ENCODE data around the gene WDR73. TPM values are rescaled to one million over a fixed set of nuclear protein-coding genes. Genes with fewer than 3 reads are reported as not detected.

The WDR73 gene
- total and polyA plus RNA-seq, 12 donors = 8.3 to 45.6 (median 32.8) TPM

DNA sequence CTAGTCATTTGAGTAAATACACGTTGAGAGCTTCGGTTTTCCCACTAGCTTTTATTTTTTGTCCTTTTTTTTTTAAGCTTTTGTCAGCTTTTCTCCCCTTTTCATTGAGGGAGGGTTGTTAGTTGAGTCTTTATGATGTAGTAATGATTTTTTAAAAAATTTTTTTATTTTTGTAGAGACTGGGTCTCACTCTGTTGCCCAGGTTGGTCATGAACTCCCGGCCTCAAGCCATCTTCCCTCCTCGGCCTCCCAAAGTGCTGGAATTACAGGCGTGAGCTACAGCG, 52.6 kb downstream of the WDR73 start:
- H3K36me3 ChIP-seq (replicated peaks in 1 of 2) = peaks cover 0 to 14% of the 10 kb centered on the region in 2 donors
- no peaks in the 10 kb centered on the region for H3K9me3 ChIP-seq (replicated peaks in 1 of 3)
- 18 to 22% (median 20%) methylated on average over 6 of the region's 6 CpGs for WGBS, 4 donors
- H3K27ac ChIP-seq = peak overlapping the region in 3 of 5 donors; percentile 58 to 81 (median 60)
- TF ChIP-seq POLR2A (IDR thresholded peaks at IDR 0.05) = no peak
- TF ChIP-seq, protein P1, sequence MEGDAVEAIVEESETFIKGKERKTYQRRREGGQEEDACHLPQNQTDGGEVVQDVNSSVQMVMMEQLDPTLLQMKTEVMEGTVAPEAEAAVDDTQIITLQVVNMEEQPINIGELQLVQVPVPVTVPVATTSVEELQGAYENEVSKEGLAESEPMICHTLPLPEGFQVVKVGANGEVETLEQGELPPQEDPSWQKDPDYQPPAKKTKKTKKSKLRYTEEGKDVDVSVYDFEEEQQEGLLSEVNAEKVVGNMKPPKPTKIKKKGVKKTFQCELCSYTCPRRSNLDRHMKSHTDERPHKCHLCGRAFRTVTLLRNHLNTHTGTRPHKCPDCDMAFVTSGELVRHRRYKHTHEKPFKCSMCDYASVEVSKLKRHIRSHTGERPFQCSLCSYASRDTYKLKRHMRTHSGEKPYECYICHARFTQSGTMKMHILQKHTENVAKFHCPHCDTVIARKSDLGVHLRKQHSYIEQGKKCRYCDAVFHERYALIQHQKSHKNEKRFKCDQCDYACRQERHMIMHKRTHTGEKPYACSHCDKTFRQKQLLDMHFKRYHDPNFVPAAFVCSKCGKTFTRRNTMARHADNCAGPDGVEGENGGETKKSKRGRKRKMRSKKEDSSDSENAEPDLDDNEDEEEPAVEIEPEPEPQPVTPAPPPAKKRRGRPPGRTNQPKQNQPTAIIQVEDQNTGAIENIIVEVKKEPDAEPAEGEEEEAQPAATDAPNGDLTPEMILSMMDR (IDR thresholded peaks at IDR 0.05) = no peak
- intact Hi-C loops (cut with DNase I) = no loop called here
- DNase-seq = peak in 1 of 7 donors; percentile 47
- no peaks in the 10 kb centered on the region for H3K27me3 ChIP-seq
- H3K4me1 ChIP-seq (replicated peaks in 1 of 2) = peaks cover 3 to 37% of the 10 kb centered on the region in 2 donors
- peak overlapping the region; percentile 81 to 87 (median 86) for H3K4me3 ChIP-seq

- no peaks in the 10 kb centered on the region for H3K9me3 ChIP-seq (replicated peaks in 1 of 3)
- peaks cover 3 to 37% of the 10 kb centered on the region in 2 donors for H3K4me1 ChIP-seq (replicated peaks in 1 of 2)
- peaks cover 0 to 8% of the 10 kb centered on the region in 2 donors for H3K36me3 ChIP-seq (replicated peaks in 1 of 2)
- peak within 1 kb of the TSS in 4 of 5 donors; percentile 7 to 81 (median 59) for H3K27ac ChIP-seq
- TF ChIP-seq, protein P1 (IDR thresholded peaks at IDR 0.05) = no peak
- peak in 1 of 2 donors; percentile 50 for TF ChIP-seq POLR2A (IDR thresholded peaks at IDR 0.05)
- peak within 1 kb of the TSS; percentile 81 to 87 (median 86) for H3K4me3 ChIP-seq
- intact Hi-C loops (cut with DNase I) = no loop called here
- DNase-seq = peak; percentile 94 to 98 (median 96)
- no peaks in the 10 kb centered on the region for H3K27me3 ChIP-seq
- 0 to 2% (median 1%) methylated on average over 18 to 68 of the region's 68 CpGs for WGBS, 4 donors
Observed at GRCh38 chr15:84600687-84601554, 53.2 kb downstream of the WDR73 start, which contains the start of gene ZSCAN2. Gene ZSCAN2, plus strand, starts transcription at chr15:84601009. Its CDS starts 2,919 bp downstream, at chr15:84603928.

DNA sequence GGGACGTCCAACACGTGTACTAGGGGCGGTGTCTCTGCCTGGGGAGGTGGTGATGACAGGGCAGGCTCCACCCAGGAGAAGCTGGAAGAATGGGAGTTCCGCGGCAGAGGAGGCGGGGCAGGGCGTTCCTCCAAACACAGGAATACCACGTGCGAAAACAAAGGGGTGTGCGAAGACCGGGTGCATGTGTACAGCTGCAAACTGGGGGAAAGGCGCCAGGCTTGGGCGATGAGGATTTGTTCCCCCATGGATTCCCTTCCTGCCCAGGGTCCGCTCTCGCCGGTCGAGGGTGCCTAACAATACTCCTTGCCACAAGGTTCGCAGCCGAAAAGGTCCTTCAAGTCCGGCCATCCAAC, 53.8 kb downstream of the WDR73 start:
- 0 to 1% (median 0%) methylated on average over 19 to 20 of the region's 20 CpGs for WGBS, 4 donors
- intact Hi-C loops (cut with DNase I) = no loop called here
- no peaks in the 10 kb centered on the region for H3K9me3 ChIP-seq (replicated peaks in 1 of 3)
- peak overlapping the region; percentile 81 to 87 (median 86) for H3K4me3 ChIP-seq
- H3K4me1 ChIP-seq (replicated peaks in 1 of 2) = peaks cover 3 to 37% of the 10 kb centered on the region in 2 donors
- H3K36me3 ChIP-seq (replicated peaks in 1 of 2) = peaks cover 0 to 6% of the 10 kb centered on the region in 2 donors
- DNase-seq = peak; percentile 82 to 95 (median 92)
- H3K27me3 ChIP-seq = no peaks in the 10 kb centered on the region
- TF ChIP-seq, protein P1 (IDR thresholded peaks at IDR 0.05) = no peak
- TF ChIP-seq POLR2A (IDR thresholded peaks at IDR 0.05) = no peak
- peak overlapping the region in 4 of 5 donors; percentile 7 to 81 (median 59) for H3K27ac ChIP-seq

- Histone ChIP-seq H3K9me3 (replicated peaks in 1 of 3) (no peaks in the 10 kb centered on the region), H3K27ac (peak overlapping the region in 2 of 5 donors; percentile 36 to 58), H3K36me3 (replicated peaks in 1 of 2) (peaks cover 0 to 6% of the 10 kb centered on the region in 2 donors), H3K4me1 (replicated peaks in 1 of 2) (peaks cover 3 to 37% of the 10 kb centered on the region in 2 donors), H3K27me3 (no peaks in the 10 kb centered on the region), H3K4me3 (peak overlapping the region in 1 of 4 donors; percentile 87)
- 53 to 71% (median 61%) methylated on average over 9 to 10 of the region's 10 CpGs for WGBS, 4 donors
- TF ChIP-seq POLR2A (IDR thresholded peaks at IDR 0.05) = no peak
- TF ChIP-seq, protein P1 (IDR thresholded peaks at IDR 0.05) = no peak
- peak in 1 of 7 donors; percentile 59 for DNase-seq
- intact Hi-C loops (cut with DNase I) = loop anchor here in 1 of 2 donors (10.0 kb wide), 1 partner anchor 335 kb away; no protein-coding TSS in a partner anchor
Observed at GRCh38 chr15:84599906-84600305, 54.2 kb downstream of the WDR73 start.
